Progenitor cell of endocrine pancreas (in vitro differentiated cells): ENCODE measurements around the gene IGF1R. TPM values are rescaled to one million over a fixed set of nuclear protein-coding genes. Genes with fewer than 3 reads are reported as not detected.
A peak's percentile ranks its signal among the peaks of the same experiment; 100 is the strongest.

ENCODE experiments used
- DNase-seq: peaks from one replicate; pipeline ENCODE4 v3.0.0; 2021; ENCODE audit warnings: low spot score; ENCODE audit not compliant: unreplicated experiment
- H3K27ac Mint-ChIP-seq: 2 replicates; pipeline ENCODE4 v1.8.0; 2021; ENCODE audit warnings: mild to moderate bottlenecking, moderate library complexity, mixed read lengths
- H3K27me3 Mint-ChIP-seq: 2 replicates; pipeline ENCODE4 v1.8.0; 2021; ENCODE audit warnings: mixed read lengths
- H3K36me3 Mint-ChIP-seq: 2 replicates; pipeline ENCODE4 v1.8.0; 2022; ENCODE audit warnings: mixed read lengths; ENCODE audit not compliant: insufficient read depth
- H3K4me1 Mint-ChIP-seq: 2 replicates; pipeline ENCODE4 v1.8.0; 2021; ENCODE audit warnings: low read depth, mixed read lengths
- H3K4me3 Mint-ChIP-seq: 2 replicates; pipeline ENCODE4 v1.8.0; 2021; ENCODE audit warnings: low read depth, mild to moderate bottlenecking, moderate library complexity, mixed read lengths
- H3K9me3 Mint-ChIP-seq: 2 replicates; pipeline ENCODE4 v1.8.0; 2021; ENCODE audit warnings: low read depth, mixed read lengths
- CTCF ChIP-seq: fragments of 200-600 bp; sonication (generic); IDR thresholded peaks from one replicate; pipeline ENCODE4 v1.5.0; 2021; ENCODE audit warnings: antibody characterized with exemption, mild to moderate bottlenecking; ENCODE audit not compliant: unreplicated experiment
- total RNA-seq: library from RNA; stranded (reverse); gene quantifications from 2 replicates; pipeline ENCODE4 v1.2.1, GENCODE V29; 2021

IGF1R gene
- total RNA-seq, 1 donor from 2014 or later, result 106 TPM

- H3K27me3 Mint-ChIP-seq, result no peaks in the 10 kb centered on the region
- H3K4me3 Mint-ChIP-seq, result no peak overlapping the region
- TF ChIP-seq CTCF, result no peak
- peaks cover 8% of the 10 kb centered on the region for H3K9me3 Mint-ChIP-seq
- DNase-seq, result no peak
- peaks cover 24% of the 10 kb centered on the region for H3K4me1 Mint-ChIP-seq
- peak overlapping the region; percentile 29 for H3K27ac Mint-ChIP-seq
- H3K36me3 Mint-ChIP-seq, result peaks cover 26% of the 10 kb centered on the region
Measured at GRCh38 chr15:98708037-98708590, 59.8 kb downstream of the IGF1R start.

- Mint-ChIP-seq H3K4me3 (no peak overlapping the region), H3K4me1 (peaks cover 31% of the 10 kb centered on the region), H3K27me3 (no peaks in the 10 kb centered on the region), H3K27ac (peak overlapping the region; percentile 47), H3K9me3 (peaks cover 8% of the 10 kb centered on the region), H3K36me3 (peaks cover 26% of the 10 kb centered on the region)
- no peak for TF ChIP-seq CTCF
- no peak for DNase-seq
Measured at GRCh38 chr15:98711810-98712209, 63.5 kb downstream of the IGF1R start.

- no peak for DNase-seq
- no peaks in the 10 kb centered on the region for H3K27me3 Mint-ChIP-seq
- H3K9me3 Mint-ChIP-seq, result peaks cover 8% of the 10 kb centered on the region
- peaks cover 21% of the 10 kb centered on the region for H3K36me3 Mint-ChIP-seq
- no peak for TF ChIP-seq CTCF
- H3K4me1 Mint-ChIP-seq, result peaks cover 32% of the 10 kb centered on the region
- no peak overlapping the region for H3K4me3 Mint-ChIP-seq
- no peak overlapping the region for H3K27ac Mint-ChIP-seq
Measured at GRCh38 chr15:98712845-98713584, 64.7 kb downstream of the IGF1R start.

- Mint-ChIP-seq H3K36me3 (peaks cover 17% of the 10 kb centered on the region), H3K4me3 (no peak overlapping the region), H3K4me1 (peaks cover 35% of the 10 kb centered on the region), H3K27ac (no peak overlapping the region), H3K27me3 (no peaks in the 10 kb centered on the region), H3K9me3 (peaks cover 8% of the 10 kb centered on the region)
- no peak for TF ChIP-seq CTCF
- no peak for DNase-seq
Measured at GRCh38 chr15:98713585-98714001, 65.3 kb downstream of the IGF1R start.

GRCh38 chr15:98714922-98715321 lies 66.6 kb downstream of the IGF1R start:
- Mint-ChIP-seq H3K27ac (peak overlapping the region; percentile 54), H3K9me3 (peaks cover 8% of the 10 kb centered on the region), H3K4me1 (peaks cover 31% of the 10 kb centered on the region)

More at GRCh38 chr15:98714922-98715321, 66.6 kb downstream of the IGF1R start:
- Mint-ChIP-seq H3K36me3 (peaks cover 13% of the 10 kb centered on the region), H3K4me3 (no peak overlapping the region), H3K27me3 (no peaks in the 10 kb centered on the region)
- DNase-seq, result no peak
- no peak for TF ChIP-seq CTCF
